Trophoblast cell (in vitro differentiated cells and primary cell): Measurements from ENCODE around the gene RNF157.
A peak's percentile ranks its signal among the peaks of the same experiment; 100 is the strongest.
"Not testable (repeated sequence)": the region's sequence is repeated elsewhere in the genome, so short reads cannot be mapped to it uniquely, and the experiment has no call there.

ENCODE experiments used
- DNase-seq, 2 donors: peaks; one replicate each; pipeline ENCODE4 v3.0.0-alpha.2; 2016
- H2AFZ ChIP-seq: 2 replicates; pipeline ENCODE4 v1.6.1; 2013; ENCODE audit warnings: low read length, moderate library complexity, mild to moderate bottlenecking; ENCODE audit not compliant: insufficient read depth, poor library complexity
- H2AK5ac ChIP-seq: 2 replicates; pipeline ENCODE4 v1.6.1; 2013; ENCODE audit warnings: mild to moderate bottlenecking, low read length
- H2BK120ac ChIP-seq: 2 replicates; pipeline ENCODE4 v1.6.1; 2013; ENCODE audit warnings: low read length, mild to moderate bottlenecking, moderate library complexity; ENCODE audit not compliant: insufficient read depth, poor library complexity
- H2BK12ac ChIP-seq: 2 replicates; pipeline ENCODE4 v1.6.1; 2013; ENCODE audit warnings: mild to moderate bottlenecking, low read length, moderate library complexity
- H2BK5ac ChIP-seq: 2 replicates; pipeline ENCODE4 v1.6.1; 2013; ENCODE audit warnings: low read length, low read depth, moderate library complexity, mild to moderate bottlenecking; ENCODE audit not compliant: poor library complexity
- H3K14ac ChIP-seq: 2 replicates; pipeline ENCODE4 v1.6.1; 2013; ENCODE audit warnings: mild to moderate bottlenecking, low read length
- H3K18ac ChIP-seq: 2 replicates; pipeline ENCODE4 v1.6.1; 2013; ENCODE audit warnings: mild to moderate bottlenecking, low read length
- H3K23ac ChIP-seq: 2 replicates; pipeline ENCODE4 v1.6.1; 2013; ENCODE audit warnings: low read length
- H3K27ac ChIP-seq: 2 replicates; pipeline ENCODE4 v1.5.1; 2013; ENCODE audit warnings: low read depth, mild to moderate bottlenecking, inconsistent platforms, low read length, moderate library complexity
- H3K27me3 ChIP-seq: 2 replicates; pipeline ENCODE4 v1.6.1; 2013; ENCODE audit warnings: inconsistent platforms, mild to moderate bottlenecking, low read length, moderate library complexity; ENCODE audit not compliant: insufficient read depth
- H3K36me3 ChIP-seq, 2 experiments: 1 replicate in 1 of 2; 2 replicates in 1 of 2; pipeline ENCODE4 v1.6.1; 2013; ENCODE audit warnings: low read length in 2 of 2, mild to moderate bottlenecking in 2 of 2, moderate library complexity in 1 of 2; ENCODE audit not compliant: insufficient read depth in 2 of 2, control insufficient read depth in 1 of 2
- H3K4ac ChIP-seq: 2 replicates; pipeline ENCODE4 v1.6.1; 2013; ENCODE audit warnings: low read depth, mild to moderate bottlenecking, low read length, moderate library complexity
- H3K4me1 ChIP-seq, 2 experiments: 1 replicate in 1 of 2; 2 replicates in 1 of 2; pipeline ENCODE4 v1.6.1; 2013; ENCODE audit warnings: low read length in 2 of 2, mild to moderate bottlenecking in 2 of 2, moderate library complexity in 1 of 2; ENCODE audit not compliant: insufficient read depth in 2 of 2, control insufficient read depth in 1 of 2
- H3K4me2 ChIP-seq: 2 replicates; pipeline ENCODE4 v1.6.1; 2013; ENCODE audit warnings: inconsistent platforms, mild to moderate bottlenecking, low read length, moderate library complexity
- H3K4me3 ChIP-seq: 2 replicates; pipeline ENCODE4 v1.5.1; 2013; ENCODE audit warnings: mild to moderate bottlenecking, low read depth, low read length, inconsistent platforms
- H3K79me1 ChIP-seq: one replicate; pipeline ENCODE4 v1.6.1; 2013; ENCODE audit warnings: low read length
- H3K79me2 ChIP-seq: 2 replicates; pipeline ENCODE4 v1.6.1; 2013; ENCODE audit warnings: low read length, mild to moderate bottlenecking; ENCODE audit not compliant: control insufficient read depth, insufficient read depth, poor library complexity
- H3K9ac ChIP-seq: 2 replicates; pipeline ENCODE4 v1.6.1; 2013; ENCODE audit warnings: mild to moderate bottlenecking, low read length
- H3K9me3 ChIP-seq: 2 replicates; pipeline ENCODE4 v1.6.1; 2013; ENCODE audit warnings: low read depth, mild to moderate bottlenecking, control low read depth, inconsistent platforms, low read length; ENCODE audit not compliant: insufficient read depth
- H4K12ac ChIP-seq: 2 replicates; pipeline ENCODE4 v1.6.1; 2013; ENCODE audit warnings: low read depth, mild to moderate bottlenecking, low read length, moderate library complexity
- H4K8ac ChIP-seq: 2 replicates; pipeline ENCODE4 v1.6.1; 2013; ENCODE audit warnings: low read depth, mild to moderate bottlenecking, low read length, moderate library complexity
- H4K91ac ChIP-seq: one replicate; pipeline ENCODE4 v1.6.1; 2013; ENCODE audit warnings: low read depth, mild to moderate bottlenecking, low read length, moderate library complexity
- WGBS: extraction: QIAGEN DNeasy Blood & Tissue Kit; methylation state at CpG from one replicate; pipeline ENCODE4 v1.1.7; 2013; ENCODE audit warnings: missing lambda C conversion rate; ENCODE audit not compliant: insufficient read length, insufficient coverage; ENCODE audit errors: extremely low coverage; 5-methylcytosine and 5-hydroxymethylcytosine counted together

Gene RNF157

GRCh38 chr17:76186774-76187173 is 53.5 kb downstream of the RNF157 start:
- not testable (repeated sequence) for H3K9ac ChIP-seq, H3K27ac ChIP-seq, H3K14ac ChIP-seq, H2BK5ac ChIP-seq, H3K23ac ChIP-seq, H2AK5ac ChIP-seq, H3K4ac ChIP-seq, H2AFZ ChIP-seq, H4K91ac ChIP-seq, H4K8ac ChIP-seq, DNase-seq, H3K36me3 ChIP-seq, H3K9me3 ChIP-seq, H4K12ac ChIP-seq, H3K4me2 ChIP-seq, H2BK12ac ChIP-seq, H3K79me2 ChIP-seq, H2BK120ac ChIP-seq, H3K4me1 ChIP-seq, H3K79me1 ChIP-seq, H3K27me3 ChIP-seq, H3K18ac ChIP-seq, H3K4me3 ChIP-seq
- no CpG with 5 or more reads among the region's 2 CpGs for WGBS

GRCh38 chr17:76184290-76184689 is 56.0 kb downstream of the RNF157 start:
- H3K9me3 ChIP-seq, result no peaks in the 10 kb centered on the region
- no peak overlapping the region for H3K14ac ChIP-seq
- H3K4me1 ChIP-seq, result no peaks in the 10 kb centered on the region
- no peak overlapping the region for H3K4ac ChIP-seq
- H3K18ac ChIP-seq, result no peak overlapping the region
- no peak overlapping the region for H2AFZ ChIP-seq
- no peak overlapping the region for H2BK5ac ChIP-seq
- no peaks in the 10 kb centered on the region for H3K36me3 ChIP-seq
- H3K4me3 ChIP-seq, result no peak overlapping the region
- DNase-seq, result no peak
- no peak overlapping the region for H2AK5ac ChIP-seq
- no peak overlapping the region for H3K27ac ChIP-seq
- WGBS, result no CpG with 5 or more reads among the region's 2 CpGs
- H4K91ac ChIP-seq, result no peak overlapping the region
- H3K23ac ChIP-seq, result no peak overlapping the region
- no peaks in the 10 kb centered on the region for H3K27me3 ChIP-seq
- H3K79me2 ChIP-seq, result no peaks in the 10 kb centered on the region
- no peak overlapping the region for H4K8ac ChIP-seq
- H2BK12ac ChIP-seq, result no peak overlapping the region
- no peaks in the 10 kb centered on the region for H3K79me1 ChIP-seq
- no peak overlapping the region for H3K9ac ChIP-seq
- H4K12ac ChIP-seq, result no peak overlapping the region
- H2BK120ac ChIP-seq, result no peak overlapping the region
- H3K4me2 ChIP-seq, result no peak overlapping the region

- no peak overlapping the region for H2AFZ ChIP-seq
- no peak overlapping the region for H4K8ac ChIP-seq
- H3K18ac ChIP-seq, result no peak overlapping the region
- peak overlapping the region; percentile 23 for H2BK12ac ChIP-seq
- DNase-seq, result peak; percentile 91 to 97
- no peak overlapping the region for H3K4ac ChIP-seq
- H3K79me2 ChIP-seq, result no peaks in the 10 kb centered on the region
- H4K91ac ChIP-seq, result no peak overlapping the region
- H3K4me3 ChIP-seq, result no peak overlapping the region
- no peaks in the 10 kb centered on the region for H3K4me1 ChIP-seq
- no peak overlapping the region for H4K12ac ChIP-seq
- no peaks in the 10 kb centered on the region for H3K36me3 ChIP-seq
- H2BK5ac ChIP-seq, result no peak overlapping the region
- WGBS, result no CpG with 5 or more reads among the region's 11 CpGs
- no peak overlapping the region for H3K23ac ChIP-seq
- no peak overlapping the region for H3K14ac ChIP-seq
- no peaks in the 10 kb centered on the region for H3K27me3 ChIP-seq
- no peak overlapping the region for H3K9ac ChIP-seq
- H3K27ac ChIP-seq, result no peak overlapping the region
- H2AK5ac ChIP-seq, result no peak overlapping the region
- H2BK120ac ChIP-seq, result no peak overlapping the region
- no peak overlapping the region for H3K4me2 ChIP-seq
- no peaks in the 10 kb centered on the region for H3K9me3 ChIP-seq
- H3K79me1 ChIP-seq, result no peaks in the 10 kb centered on the region
Observed at GRCh38 chr17:76182016-76182764, 58.1 kb downstream of the RNF157 start.

GRCh38 chr17:76179496-76180467 is 60.5 kb downstream of the RNF157 start:
- H3K4me1 ChIP-seq, result no peaks in the 10 kb centered on the region
- no CpG with 5 or more reads among the region's 6 CpGs for WGBS
- no peaks in the 10 kb centered on the region for H3K9me3 ChIP-seq
- no peaks in the 10 kb centered on the region for H3K79me2 ChIP-seq
- no peak overlapping the region for H2BK12ac ChIP-seq
- H3K79me1 ChIP-seq, result no peaks in the 10 kb centered on the region
- H2AK5ac ChIP-seq, result no peak overlapping the region
- no peak overlapping the region for H3K4me3 ChIP-seq
- DNase-seq, result no peak
- no peaks in the 10 kb centered on the region for H3K27me3 ChIP-seq
- no peak overlapping the region for H4K8ac ChIP-seq
- H3K27ac ChIP-seq, result no peak overlapping the region
- H3K14ac ChIP-seq, result no peak overlapping the region
- H3K4me2 ChIP-seq, result no peak overlapping the region
- no peak overlapping the region for H3K23ac ChIP-seq
- no peak overlapping the region for H2BK5ac ChIP-seq
- no peak overlapping the region for H2BK120ac ChIP-seq
- H4K12ac ChIP-seq, result no peak overlapping the region
- no peak overlapping the region for H4K91ac ChIP-seq
- no peak overlapping the region for H2AFZ ChIP-seq
- no peak overlapping the region for H3K18ac ChIP-seq
- no peak overlapping the region for H3K4ac ChIP-seq
- H3K36me3 ChIP-seq, result no peaks in the 10 kb centered on the region
- H3K9ac ChIP-seq, result no peak overlapping the region
